ENCODE data around the gene GPLD1.

DNA sequence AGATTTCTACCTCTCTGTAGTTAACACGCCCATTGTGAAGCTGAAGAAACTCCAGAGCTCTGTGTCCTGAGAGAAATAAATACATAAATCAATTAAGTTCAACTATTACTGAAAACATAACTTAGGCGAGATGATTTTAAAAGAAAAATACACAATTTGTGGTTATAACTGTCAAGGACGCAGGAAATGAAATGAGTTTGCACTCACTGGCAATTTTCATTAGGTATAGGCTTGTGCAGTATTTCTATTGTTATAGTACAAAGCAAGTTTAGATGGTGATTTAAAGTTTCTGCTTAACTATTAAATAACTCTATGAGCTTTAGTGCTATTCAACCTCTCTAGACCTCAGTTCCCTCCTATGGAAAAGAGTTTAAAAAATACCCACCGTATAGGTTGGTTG, 3.3 kb downstream of the GPLD1 start:
- TF ChIP-seq CTCF (IDR thresholded peaks at IDR 0.05; ENCODE audit: low read depth, low read length, poor library complexity, severe bottlenecking) (no peak), EZH2phosphoT487 (IDR thresholded peaks at IDR 0.05; ENCODE audit: borderline replicate concordance, low read length) (no peak)
